ENCODE data around the gene NPDC1.
"Not testable (repeated sequence)": the region's sequence is repeated elsewhere in the genome, so short reads cannot be mapped to it uniquely, and the experiment has no call there.

The NPDC1 gene

GRCh38 chr9:137009217-137009616 is 36.8 kb downstream of the NPDC1 start:
- DNase-seq: no peak

- no peak for DNase-seq
These were observed 37.7 kb downstream of the NPDC1 start for GRCh38 chr9:137008312-137008711.

GRCh38 chr9:137007816-137008270 is 38.1 kb downstream of the NPDC1 start:
- no peak for DNase-seq

- DNase-seq: no peak
These were observed 38.7 kb downstream of the NPDC1 start for GRCh38 chr9:137007108-137007815.

GRCh38 chr9:137006116-137007003 is 39.6 kb downstream of the NPDC1 start:
- no peak for DNase-seq

- DNase-seq: not testable (repeated sequence)
These were observed 41.7 kb downstream of the NPDC1 start for GRCh38 chr9:137004285-137004684.

GRCh38 chr9:137002646-137003041 is 43.3 kb downstream of the NPDC1 start:
- DNase-seq: no peak

GRCh38 chr9:137001857-137002645 is 43.9 kb downstream of the NPDC1 start:
- no peak for DNase-seq

GRCh38 chr9:137000177-137000930 is 45.6 kb downstream of the NPDC1 start:
- DNase-seq: no peak

- DNase-seq: no peak
These were observed 48.1 kb downstream of the NPDC1 start for GRCh38 chr9:136997830-136998234.

GRCh38 chr9:136997371-136997770 is 48.6 kb downstream of the NPDC1 start:
- no peak for DNase-seq

GRCh38 chr9:136996361-136997292 is 49.4 kb downstream of the NPDC1 start, which contains the start of gene CLIC3:
TSS of gene CLIC3 (minus strand) at chr9:136996568. CDS start at chr9:136996543, 25 bp downstream.
- peak; percentile 39 for DNase-seq

- DNase-seq: no peak
These were observed 50.1 kb downstream of the NPDC1 start for GRCh38 chr9:136995772-136996311.

- DNase-seq: no peak
These were observed 50.6 kb downstream of the NPDC1 start for GRCh38 chr9:136995362-136995761.

- DNase-seq: no peak
These were observed 51.1 kb downstream of the NPDC1 start for GRCh38 chr9:136994888-136995230.

- no peak for DNase-seq
These were observed 51.6 kb downstream of the NPDC1 start for GRCh38 chr9:136994180-136994887.

GRCh38 chr9:136992819-136993369 is 53.1 kb downstream of the NPDC1 start:
- DNase-seq: no peak

- DNase-seq: peak; percentile 86
These were observed 53.8 kb downstream of the NPDC1 start, which contains the start of gene PAXX for GRCh38 chr9:136991993-136992818. TSS of gene PAXX (plus strand) at chr9:136992422. CDS start at chr9:136992444, 22 bp downstream.
